CD4-positive, CD25-positive, alpha-beta regulatory T cell (primary cell): ENCODE data around the gene TEK. TPM values are rescaled to one million over a fixed set of nuclear protein-coding genes. Genes with fewer than 3 reads are reported as not detected.

Experiments
- ATAC-seq, 2 donors: fragments of 150-1000 bp; cut with Tn5 transposase; one replicate each; pipeline ENCODE4 v1.10.0; 2021; ENCODE audit warnings: low read depth in 2 of 2, moderate number of reproducible peaks in 2 of 2, moderate library complexity in 1 of 2
- DNase-seq, 3 donors: peaks; one replicate each; pipeline versions ENCODE4 v3.0.0 to v3.0.0-alpha.2; 2012 to 2022; ENCODE audit warnings: mixed read lengths in 1 of 3
- H3K27ac ChIP-seq: one replicate; pipeline ENCODE4 v1.7.0; 2013; ENCODE audit warnings: mild to moderate bottlenecking, low read length; ENCODE audit not compliant: insufficient read depth, poor library complexity, severe bottlenecking
- H3K27me3 ChIP-seq: one replicate; pipeline ENCODE4 v1.7.0; 2013; ENCODE audit warnings: low read length; ENCODE audit not compliant: control insufficient read depth, insufficient read depth
- H3K36me3 ChIP-seq: one replicate; pipeline ENCODE4 v1.7.0; 2013; ENCODE audit warnings: mild to moderate bottlenecking, low read length, moderate library complexity; ENCODE audit not compliant: control insufficient read depth, insufficient read depth
- H3K4me1 ChIP-seq: 2 replicates; pipeline ENCODE4 v1.7.0; 2013; ENCODE audit warnings: mild to moderate bottlenecking, low read length; ENCODE audit not compliant: insufficient read depth, control insufficient read depth, poor library complexity, severe bottlenecking
- H3K4me3 ChIP-seq: one replicate; pipeline ENCODE4 v1.7.0; 2013; ENCODE audit warnings: low read depth, mild to moderate bottlenecking, low read length, moderate library complexity
- H3K9me3 ChIP-seq, 2 experiments: 1 replicate in 1 of 2; 2 replicates in 1 of 2; pipeline ENCODE4 v1.7.0; 2013; ENCODE audit warnings: low read length in 2 of 2, mild to moderate bottlenecking in 1 of 2, moderate library complexity in 1 of 2; ENCODE audit not compliant: control insufficient read depth in 2 of 2
- H3K27ac Mint-ChIP-seq, 3 donors: one replicate each; pipeline ENCODE4 v1.8.0; 2020 to 2022; ENCODE audit warnings: mild to moderate bottlenecking in 3 of 3, mixed read lengths in 3 of 3, moderate library complexity in 2 of 3
- H3K27me3 Mint-ChIP-seq: one replicate; pipeline ENCODE4 v1.8.0; 2022; ENCODE audit warnings: mild to moderate bottlenecking, mixed read lengths
- H3K36me3 Mint-ChIP-seq: one replicate; pipeline ENCODE4 v1.8.0; 2020; ENCODE audit warnings: mixed read lengths
- H3K4me1 Mint-ChIP-seq, 4 donors: one replicate each; pipeline ENCODE4 v1.8.0; 2020 to 2022; ENCODE audit warnings: mixed read lengths in 4 of 4, mild to moderate bottlenecking in 1 of 4
- H3K4me3 Mint-ChIP-seq, 4 donors: one replicate each; pipeline ENCODE4 v1.8.0; 2020 to 2022; ENCODE audit warnings: mild to moderate bottlenecking in 4 of 4, mixed read lengths in 4 of 4, moderate library complexity in 3 of 4
- H3K9me3 Mint-ChIP-seq, 7 donors: one replicate each; pipeline ENCODE4 v1.8.0; 2020 to 2022; ENCODE audit warnings: mixed read lengths in 7 of 7, mild to moderate bottlenecking in 3 of 7, moderate library complexity in 2 of 7
- polyA plus RNA-seq, 4 donors: library from polyadenylated mRNA; unstranded; fragments of 300-500 nt; fragmentation: Illumina TruSeq; gene quantifications; one replicate each; pipeline ENCODE4 v1.2.3, GENCODE V29; 2021
- total RNA-seq: library from RNA; stranded (reverse); gene quantifications from one replicate; pipeline ENCODE4 v1.2.3, GENCODE V29; 2022

The TEK gene
- total and polyA plus RNA-seq, 5 donors from 2014 or later, result not detected

- peaks cover 0 to 5% (median 1%) of the 10 kb centered on the region in 7 donors for H3K9me3 Mint-ChIP-seq
These were observed 14.3 kb upstream of the TEK start for GRCh38 chr9:27094640-27095298.

GRCh38 chr9:27107241-27107640 lies 1.8 kb upstream of the TEK start:
- Mint-ChIP-seq H3K4me1 (no peaks in the 10 kb centered on the region), H3K9me3 (peaks cover 0 to 4% (median 0%) of the 10 kb centered on the region in 7 donors), H3K27ac (no peak overlapping the region), H3K27me3 (no peaks in the 10 kb centered on the region), H3K4me3 (no peak overlapping the region), H3K36me3 (no peaks in the 10 kb centered on the region)
- H3K4me3 ChIP-seq, result no peak overlapping the region
- no peaks in the 10 kb centered on the region for H3K27me3 ChIP-seq
- H3K9me3 ChIP-seq, result no peaks in the 10 kb centered on the region
- DNase-seq (no peak), ATAC-seq (no peak)
- H3K36me3 ChIP-seq, result no peaks in the 10 kb centered on the region
- no peak overlapping the region for H3K27ac ChIP-seq
- H3K4me1 ChIP-seq, result no peaks in the 10 kb centered on the region

More at GRCh38 chr9:27094640-27095298, 14.3 kb upstream of the TEK start:
- DNase-seq (no peak), ATAC-seq (no peak)
- Histone ChIP-seq H3K27me3 (no peaks in the 10 kb centered on the region), H3K27ac (no peak overlapping the region), H3K4me3 (no peak overlapping the region), H3K36me3 (no peaks in the 10 kb centered on the region), H3K9me3 (peaks cover 0 to 2% of the 10 kb centered on the region in 2 experiments), H3K4me1 (no peaks in the 10 kb centered on the region)
- H3K4me3 Mint-ChIP-seq, result no peak overlapping the region
- no peaks in the 10 kb centered on the region for H3K27me3 Mint-ChIP-seq
- no peaks in the 10 kb centered on the region for H3K36me3 Mint-ChIP-seq
- no peak overlapping the region for H3K27ac Mint-ChIP-seq
- H3K4me1 Mint-ChIP-seq, result no peaks in the 10 kb centered on the region

- no peak overlapping the region for H3K27ac ChIP-seq
- Mint-ChIP-seq H3K4me1 (no peaks in the 10 kb centered on the region), H3K27me3 (no peaks in the 10 kb centered on the region), H3K36me3 (no peaks in the 10 kb centered on the region), H3K9me3 (peaks cover 0 to 4% (median 0%) of the 10 kb centered on the region in 7 donors), H3K4me3 (no peak overlapping the region), H3K27ac (no peak overlapping the region)
- H3K4me3 ChIP-seq, result no peak overlapping the region
- no peaks in the 10 kb centered on the region for H3K27me3 ChIP-seq
- DNase-seq (no peak), ATAC-seq (no peak)
- H3K36me3 ChIP-seq, result no peaks in the 10 kb centered on the region
- no peaks in the 10 kb centered on the region for H3K9me3 ChIP-seq
- H3K4me1 ChIP-seq, result no peaks in the 10 kb centered on the region
These were observed 596 bp downstream of the TEK start for GRCh38 chr9:27109621-27110020.

GRCh38 chr9:27110181-27110580 lies 1.2 kb downstream of the TEK start:
- no peaks in the 10 kb centered on the region for H3K27me3 ChIP-seq
- Mint-ChIP-seq H3K4me3 (no peak overlapping the region), H3K36me3 (no peaks in the 10 kb centered on the region), H3K27me3 (no peaks in the 10 kb centered on the region), H3K27ac (no peak overlapping the region), H3K9me3 (peaks cover 0 to 4% (median 0%) of the 10 kb centered on the region in 7 donors), H3K4me1 (no peaks in the 10 kb centered on the region)
- no peak for ATAC-seq
- no peaks in the 10 kb centered on the region for H3K9me3 ChIP-seq
- no peak overlapping the region for H3K4me3 ChIP-seq
- no peak for DNase-seq
- H3K36me3 ChIP-seq, result no peaks in the 10 kb centered on the region
- H3K27ac ChIP-seq, result no peak overlapping the region
- H3K4me1 ChIP-seq, result no peaks in the 10 kb centered on the region

- Mint-ChIP-seq H3K4me1 (no peaks in the 10 kb centered on the region), H3K4me3 (no peak overlapping the region)
These were observed 3.2 kb downstream of the TEK start for GRCh38 chr9:27112235-27112634.

GRCh38 chr9:27117489-27118135 lies 8.6 kb downstream of the TEK start:
- Mint-ChIP-seq H3K9me3 (peaks cover 0 to 2% (median 0%) of the 10 kb centered on the region in 7 donors), H3K27ac (no peak overlapping the region), H3K4me1 (no peaks in the 10 kb centered on the region), H3K36me3 (no peaks in the 10 kb centered on the region), H3K4me3 (no peak overlapping the region), H3K27me3 (no peaks in the 10 kb centered on the region)
- Histone ChIP-seq H3K4me1 (no peaks in the 10 kb centered on the region), H3K9me3 (no peaks in the 10 kb centered on the region), H3K36me3 (no peaks in the 10 kb centered on the region), H3K27me3 (no peaks in the 10 kb centered on the region), H3K4me3 (no peak overlapping the region), H3K27ac (no peak overlapping the region)
- ATAC-seq, result no peak
- no peak for DNase-seq

More at GRCh38 chr9:27112235-27112634, 3.2 kb downstream of the TEK start:
- Mint-ChIP-seq H3K27me3 (no peaks in the 10 kb centered on the region), H3K27ac (no peak overlapping the region), H3K36me3 (no peaks in the 10 kb centered on the region), H3K9me3 (peaks cover 0 to 2% (median 0%) of the 10 kb centered on the region in 7 donors)
- H3K36me3 ChIP-seq, result no peaks in the 10 kb centered on the region
- DNase-seq, result no peak
- no peak for ATAC-seq
- H3K9me3 ChIP-seq, result no peaks in the 10 kb centered on the region
- no peak overlapping the region for H3K27ac ChIP-seq
- H3K4me3 ChIP-seq, result no peak overlapping the region
- H3K27me3 ChIP-seq, result no peaks in the 10 kb centered on the region
- no peaks in the 10 kb centered on the region for H3K4me1 ChIP-seq

GRCh38 chr9:27118916-27119315 lies 9.9 kb downstream of the TEK start:
- no peaks in the 10 kb centered on the region for H3K27me3 Mint-ChIP-seq
- ATAC-seq (no peak), DNase-seq (no peak)
- H3K4me3 Mint-ChIP-seq, result no peak overlapping the region
- H3K36me3 Mint-ChIP-seq, result no peaks in the 10 kb centered on the region
- Histone ChIP-seq H3K36me3 (no peaks in the 10 kb centered on the region), H3K4me1 (no peaks in the 10 kb centered on the region), H3K4me3 (no peak overlapping the region), H3K9me3 (no peaks in the 10 kb centered on the region), H3K27me3 (no peaks in the 10 kb centered on the region), H3K27ac (no peak overlapping the region)
- no peaks in the 10 kb centered on the region for H3K9me3 Mint-ChIP-seq
- no peak overlapping the region for H3K27ac Mint-ChIP-seq
- no peaks in the 10 kb centered on the region for H3K4me1 Mint-ChIP-seq

- no peaks in the 10 kb centered on the region for H3K36me3 ChIP-seq
- no peak overlapping the region for H3K27ac Mint-ChIP-seq
- H3K4me1 ChIP-seq, result no peaks in the 10 kb centered on the region
- no peaks in the 10 kb centered on the region for H3K4me1 Mint-ChIP-seq
- H3K4me3 Mint-ChIP-seq, result no peak overlapping the region
- no peaks in the 10 kb centered on the region for H3K9me3 ChIP-seq
- no peaks in the 10 kb centered on the region for H3K27me3 Mint-ChIP-seq
- H3K36me3 Mint-ChIP-seq, result no peaks in the 10 kb centered on the region
- H3K27ac ChIP-seq, result no peak overlapping the region
- no peak for DNase-seq
- no peaks in the 10 kb centered on the region for H3K27me3 ChIP-seq
- H3K9me3 Mint-ChIP-seq, result peaks cover 0 to 3% (median 0%) of the 10 kb centered on the region in 7 donors
- no peak overlapping the region for H3K4me3 ChIP-seq
- no peak for ATAC-seq
These were observed 15.1 kb downstream of the TEK start for GRCh38 chr9:27124151-27124550.
